HG02623 (cell line): ENCODE data around the gene ADGRL3.
"Not testable (repeated sequence)": the region's sequence is repeated elsewhere in the genome, so short reads cannot be mapped to it uniquely, and the experiment has no call there.

Source experiments
- ATAC-seq: cut with Tn5 transposase; IDR thresholded peaks from one replicate; pipeline ENCODE4 v1.9.1; 2021; ENCODE audit warnings: moderate library complexity; ENCODE audit not compliant: unreplicated experiment

Gene ADGRL3

DNA sequence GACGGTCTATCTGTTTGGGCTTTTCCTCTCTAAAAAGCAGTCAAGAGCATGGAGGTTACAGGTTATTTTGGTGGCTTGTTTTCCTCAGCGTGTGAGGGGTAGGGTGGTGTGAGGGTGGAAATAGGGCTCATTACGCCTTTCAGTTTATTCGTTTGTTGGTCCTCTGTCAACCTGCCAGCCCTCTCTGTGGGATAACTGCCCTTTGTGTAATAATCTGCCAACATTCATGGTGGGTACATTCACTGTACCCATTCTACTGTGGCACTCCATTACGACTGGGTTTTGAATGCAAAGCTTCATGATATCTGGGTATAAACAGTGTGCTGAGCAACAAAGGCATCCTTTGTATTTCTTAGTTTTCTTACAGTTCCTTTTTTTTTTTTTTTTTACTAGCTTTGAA, 136.4 kb downstream of the ADGRL3 start:
- no peak for ATAC-seq

DNA sequence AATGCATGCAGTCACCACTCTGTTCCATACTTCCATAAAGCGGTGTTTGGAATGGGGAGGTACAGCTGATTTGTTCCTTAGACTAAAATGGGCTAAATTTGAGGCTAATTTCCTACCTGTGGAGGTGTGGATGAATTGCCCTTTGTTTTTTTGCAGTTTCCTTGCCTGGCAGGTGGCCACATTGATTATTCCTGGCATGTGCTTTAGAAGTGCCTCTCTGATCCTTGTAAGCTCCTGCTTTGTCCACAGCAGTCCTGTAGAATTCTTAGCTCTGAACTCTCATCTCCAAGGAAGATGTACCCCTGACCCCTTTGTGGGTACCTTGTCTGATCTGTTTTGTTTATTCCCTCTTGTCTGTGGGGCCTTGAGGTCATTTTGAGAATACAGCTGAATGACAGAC, 136.8 kb downstream of the ADGRL3 start:
- no peak for ATAC-seq

DNA sequence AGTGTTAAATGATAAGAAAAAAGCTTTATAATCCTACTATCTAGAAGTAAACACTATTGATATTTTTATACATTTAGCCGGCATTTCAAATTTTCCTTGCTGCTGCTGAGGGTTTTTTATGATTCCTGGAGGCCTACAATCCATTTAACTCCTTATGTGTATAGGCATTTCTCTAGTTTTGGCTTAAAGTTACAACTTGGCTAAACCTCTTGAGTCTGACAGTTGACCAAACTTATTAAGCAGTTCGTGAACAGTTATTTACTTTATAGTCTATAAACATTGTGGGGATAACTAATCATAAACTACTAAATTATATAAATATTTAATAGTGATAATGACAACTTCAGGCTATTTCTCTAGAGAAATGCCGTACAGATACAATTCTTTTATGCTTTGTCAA, 141.9 kb downstream of the ADGRL3 start:
- ATAC-seq = no peak

DNA sequence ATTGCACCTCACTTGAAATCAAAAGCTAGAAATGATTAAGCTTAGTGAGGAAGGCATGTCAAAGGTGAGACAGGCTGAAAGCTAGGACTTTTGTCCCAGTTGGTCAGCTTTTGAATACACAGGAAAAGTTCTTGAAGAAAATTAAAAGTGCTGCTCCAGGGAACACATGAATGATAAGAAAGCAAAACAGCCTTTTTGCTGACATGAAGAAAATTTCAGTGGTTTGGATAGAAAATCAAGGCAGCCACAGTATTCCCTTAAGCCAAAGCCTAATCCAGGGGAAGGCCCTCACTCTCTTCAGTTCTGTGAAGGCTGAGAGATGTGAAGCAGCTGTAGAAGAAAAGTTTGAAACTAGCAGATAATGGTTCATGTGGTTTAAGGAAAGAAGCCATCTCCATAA, 150.8 kb downstream of the ADGRL3 start:
- ATAC-seq = no peak

DNA sequence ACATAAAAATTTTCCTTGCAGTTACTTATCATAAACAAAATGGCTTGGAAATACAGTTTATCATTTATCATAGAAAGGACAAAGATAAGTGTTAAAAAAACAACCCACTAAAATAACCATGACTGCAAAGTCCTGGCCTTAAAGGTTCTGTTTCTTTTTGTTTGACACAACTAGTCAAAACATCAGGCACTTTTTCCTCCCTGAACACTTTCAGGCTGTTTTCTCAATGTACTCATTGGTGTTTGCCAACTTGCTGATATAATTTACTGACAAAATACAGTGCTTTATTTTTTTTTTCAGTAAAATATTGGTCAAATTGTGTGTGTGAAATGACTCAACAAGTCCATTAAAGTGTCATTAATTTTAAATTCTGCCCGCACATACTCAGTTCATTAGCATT, 156.6 kb downstream of the ADGRL3 start:
- no peak for ATAC-seq

DNA sequence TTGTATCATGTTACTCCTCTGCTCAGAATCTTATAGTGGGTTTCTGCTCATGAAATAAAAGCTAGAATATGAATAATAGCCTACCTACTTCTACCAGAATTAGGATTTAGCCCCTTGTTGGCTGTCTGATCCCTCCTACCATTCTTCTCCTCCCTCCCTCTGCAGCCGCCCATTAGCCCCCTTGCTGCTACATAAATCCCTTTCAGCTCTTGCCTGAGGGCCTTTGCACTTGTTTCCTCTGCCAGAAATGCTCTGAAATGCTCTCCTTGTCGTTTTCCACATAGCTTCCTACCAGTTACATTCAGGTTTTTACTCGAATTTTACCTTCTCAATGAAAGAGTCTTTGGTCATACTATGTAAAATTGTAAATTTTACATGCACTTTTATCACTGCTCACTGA, 159.2 kb downstream of the ADGRL3 start:
- ATAC-seq = no peak

DNA sequence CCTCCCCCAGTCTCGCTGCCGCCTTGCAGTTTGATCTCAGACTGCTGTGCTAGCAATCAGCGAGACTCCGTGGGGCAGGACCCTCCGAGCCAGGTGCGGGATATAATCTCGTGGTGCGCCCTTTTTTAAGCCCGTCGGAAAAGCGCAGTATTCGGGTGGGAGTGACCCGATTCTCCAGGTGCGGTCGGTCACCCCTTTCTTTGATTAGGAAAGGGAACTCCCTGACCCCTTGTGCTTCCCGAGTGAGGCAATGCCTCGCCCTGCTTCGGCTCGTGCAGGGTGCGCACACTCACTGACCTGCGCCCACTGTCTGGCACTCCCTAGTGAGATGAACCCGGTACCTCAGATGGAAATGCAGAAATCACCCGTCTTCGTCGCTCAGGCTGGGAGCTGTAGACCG, 172.7 kb downstream of the ADGRL3 start:
- ATAC-seq = not testable (repeated sequence)

DNA sequence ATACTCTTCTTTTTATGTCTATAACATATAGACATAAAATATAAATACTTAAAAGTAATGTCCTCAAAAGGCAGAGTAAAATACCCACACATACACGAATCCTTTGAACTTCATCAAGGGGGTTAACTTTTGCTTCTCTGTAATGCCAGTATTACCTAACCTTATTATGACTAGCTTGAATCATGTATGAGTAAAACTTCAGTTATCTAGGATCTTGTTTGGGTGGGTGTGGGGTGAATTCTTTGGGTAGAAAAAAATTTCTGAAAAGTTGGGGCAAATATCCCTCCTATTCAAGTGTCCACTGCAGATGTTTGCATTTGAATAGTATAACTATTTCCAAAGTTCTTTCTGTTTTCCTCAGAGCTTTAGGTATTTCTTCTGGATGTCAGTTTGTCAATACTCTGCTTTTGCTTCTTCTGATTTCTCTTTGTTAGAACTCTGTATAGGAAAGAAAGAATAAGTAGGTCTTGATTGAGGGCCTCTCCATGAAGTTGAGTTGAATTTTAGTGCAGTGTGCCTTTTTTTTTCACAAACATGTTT, 173.8 kb downstream of the ADGRL3 start:
- no peak for ATAC-seq

DNA sequence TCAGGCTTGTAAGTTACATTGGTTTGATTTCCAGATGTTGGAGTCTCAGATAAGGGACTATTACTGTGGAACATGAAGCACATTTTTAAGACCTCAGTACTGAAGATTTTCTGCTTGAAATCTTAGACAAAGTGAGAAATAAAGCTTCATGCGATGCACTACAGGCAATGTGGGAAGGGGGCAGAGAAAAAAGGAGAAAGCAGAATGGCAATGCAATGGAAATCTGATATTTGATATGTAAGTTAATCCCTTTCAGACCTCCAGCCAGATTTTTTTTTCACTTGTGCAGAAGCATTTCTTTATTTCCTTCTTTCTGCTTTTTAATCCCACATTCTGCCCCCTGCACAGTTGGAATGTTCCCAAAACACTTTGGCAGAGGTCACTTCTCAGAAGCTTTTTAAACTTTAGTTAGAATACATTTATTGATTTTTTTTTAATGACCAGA, 174.3 kb downstream of the ADGRL3 start:
- no peak for ATAC-seq

DNA sequence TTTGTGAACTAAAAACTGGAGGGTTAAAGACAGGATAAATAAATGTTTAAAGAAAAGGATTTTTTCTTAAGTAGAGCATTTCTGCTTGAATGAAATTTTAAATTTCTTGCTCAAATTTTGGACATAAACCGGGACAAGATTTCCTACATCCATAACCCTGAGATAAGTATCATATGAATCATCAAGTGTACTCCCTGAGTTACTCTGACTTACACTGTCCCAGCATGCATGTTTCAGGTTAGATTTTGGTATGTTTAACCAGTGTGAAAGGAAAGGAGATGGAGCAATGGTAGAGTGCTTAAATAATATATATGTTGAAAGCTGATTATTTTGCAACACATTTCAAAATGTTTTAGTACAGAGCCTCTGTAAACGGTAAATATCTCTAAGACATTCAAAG, 175.2 kb downstream of the ADGRL3 start:
- no peak for ATAC-seq

DNA sequence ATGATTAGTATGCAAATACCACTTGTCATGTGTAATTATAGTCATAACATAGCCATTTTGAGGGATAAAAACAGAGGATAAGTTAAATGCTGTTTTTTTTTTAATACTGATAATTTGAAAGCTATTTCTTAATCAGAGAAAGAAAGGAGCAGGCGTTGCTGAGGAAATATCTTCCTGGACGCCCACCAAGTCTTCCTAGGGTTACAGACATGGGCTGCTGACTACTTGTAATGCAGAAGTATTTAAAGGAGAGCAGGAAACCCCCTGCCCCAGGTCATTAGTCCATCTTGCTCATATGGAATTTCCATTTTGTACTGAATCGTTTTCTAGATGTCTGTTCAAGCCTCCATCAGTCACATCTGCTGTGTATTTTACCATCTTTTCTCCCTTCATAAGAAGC, 176.2 kb downstream of the ADGRL3 start:
- no peak for ATAC-seq

DNA sequence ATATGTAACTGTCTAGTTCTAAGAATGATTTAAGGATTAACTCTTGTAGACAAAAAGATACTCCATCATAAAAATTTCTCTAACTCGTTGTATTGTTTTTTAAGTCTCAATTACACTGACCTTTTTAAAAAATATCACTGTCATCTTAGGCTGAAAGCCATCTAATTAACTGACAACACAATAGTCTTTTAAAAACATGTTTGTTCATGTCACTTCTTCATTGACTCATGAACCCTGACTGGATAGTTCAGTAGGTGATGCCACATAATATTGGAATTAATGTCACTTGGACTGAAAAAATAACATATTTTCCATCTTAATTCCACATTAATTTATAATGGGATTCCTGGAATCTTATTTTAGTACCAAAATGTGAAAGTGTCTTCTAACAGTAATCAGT, 179.3 kb downstream of the ADGRL3 start:
- no peak for ATAC-seq

DNA sequence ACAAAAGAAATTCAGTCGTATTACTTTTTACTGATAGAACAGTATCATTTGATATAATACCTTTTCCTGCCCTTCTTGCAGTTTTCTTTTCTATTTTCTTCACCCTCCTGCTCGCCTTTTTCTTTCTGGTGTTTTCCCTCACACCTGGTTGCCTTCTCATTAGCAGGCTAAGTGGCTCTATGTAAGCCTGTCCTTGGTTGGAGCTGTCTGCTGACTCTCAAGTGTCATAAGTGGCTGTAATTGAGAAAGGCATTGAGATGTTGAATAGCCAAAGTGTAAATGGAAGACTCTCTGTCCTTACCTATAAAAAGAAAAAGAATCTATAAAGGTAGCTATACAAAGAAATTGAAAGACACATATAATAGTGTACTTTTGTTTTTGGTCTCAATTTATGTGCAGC, 180.7 kb downstream of the ADGRL3 start:
- no peak for ATAC-seq

DNA sequence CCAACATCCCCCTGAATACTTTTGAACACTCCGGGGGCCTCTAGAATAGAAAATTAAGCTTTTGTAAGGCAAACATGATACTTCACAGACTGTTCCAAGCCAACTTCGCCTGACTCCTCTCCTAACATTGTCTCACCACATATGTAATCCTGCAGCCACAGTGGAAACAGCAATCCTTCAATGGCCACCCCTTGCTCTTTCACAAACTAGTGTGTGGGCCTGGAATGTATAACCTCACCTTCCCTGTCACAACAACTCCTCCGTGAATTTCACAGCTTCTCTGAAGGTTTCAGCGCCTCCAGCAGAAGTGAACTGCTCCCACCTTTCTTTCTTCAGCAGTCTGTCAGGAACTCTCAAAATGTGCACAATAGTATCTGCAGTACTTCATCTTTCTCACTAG, 185.1 kb downstream of the ADGRL3 start:
- ATAC-seq = no peak

DNA sequence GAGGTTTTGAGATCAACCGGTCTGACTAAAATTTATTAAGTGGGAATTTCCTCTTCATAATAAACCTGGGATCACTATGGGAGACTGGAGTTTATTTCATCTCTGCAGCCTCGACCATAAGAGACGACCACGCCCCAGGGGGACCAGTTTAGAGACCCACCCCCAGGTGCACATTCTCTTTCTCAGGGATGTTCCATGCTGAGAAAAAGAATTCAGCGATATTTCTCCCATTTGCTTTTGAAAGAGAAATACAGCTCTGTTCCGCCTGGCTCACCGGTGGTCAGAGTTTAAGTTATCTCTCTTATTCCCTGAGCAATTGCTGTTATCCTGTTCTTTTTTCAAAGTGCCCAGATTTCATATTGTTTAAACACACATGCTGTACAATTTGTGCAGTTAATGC, 187.2 kb downstream of the ADGRL3 start:
- not testable (repeated sequence) for ATAC-seq

DNA sequence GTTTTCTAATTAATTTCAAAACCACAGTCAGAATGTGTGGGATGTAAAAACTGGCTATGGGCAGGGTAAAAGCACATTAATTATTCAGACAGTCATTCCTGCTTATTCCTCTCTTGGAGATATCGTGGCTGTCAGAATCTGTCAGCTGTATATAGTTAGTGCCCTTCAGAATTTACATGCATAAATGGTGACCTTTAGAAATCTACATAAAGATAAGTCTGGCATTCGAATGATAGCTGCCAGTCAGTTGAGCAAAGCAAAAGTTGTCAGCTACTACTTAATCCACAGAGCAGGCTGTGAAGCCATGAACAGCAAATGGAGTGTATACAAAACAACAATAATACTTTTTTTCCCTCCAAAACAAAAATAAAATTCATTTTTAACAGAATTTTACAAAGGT, 189.5 kb downstream of the ADGRL3 start:
- ATAC-seq = no peak

DNA sequence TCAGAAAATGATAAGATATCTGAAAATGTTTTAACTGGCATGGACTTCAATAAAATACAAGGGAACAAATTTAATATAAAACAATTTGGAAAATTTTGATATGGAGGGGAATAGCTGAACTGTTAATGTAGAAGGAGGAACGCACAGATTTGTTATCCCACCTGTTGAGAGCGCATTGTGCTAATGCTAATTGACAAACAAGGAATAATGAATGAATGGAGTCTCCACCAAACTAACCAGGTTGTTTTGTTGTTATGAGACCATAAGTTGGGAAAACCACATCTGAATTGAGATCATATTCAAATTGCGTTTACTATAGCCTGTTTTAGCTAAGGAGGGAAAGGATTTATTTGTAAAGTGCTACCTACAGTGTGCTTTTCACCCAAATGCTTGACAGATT, 195.6 kb downstream of the ADGRL3 start:
- no peak for ATAC-seq

DNA sequence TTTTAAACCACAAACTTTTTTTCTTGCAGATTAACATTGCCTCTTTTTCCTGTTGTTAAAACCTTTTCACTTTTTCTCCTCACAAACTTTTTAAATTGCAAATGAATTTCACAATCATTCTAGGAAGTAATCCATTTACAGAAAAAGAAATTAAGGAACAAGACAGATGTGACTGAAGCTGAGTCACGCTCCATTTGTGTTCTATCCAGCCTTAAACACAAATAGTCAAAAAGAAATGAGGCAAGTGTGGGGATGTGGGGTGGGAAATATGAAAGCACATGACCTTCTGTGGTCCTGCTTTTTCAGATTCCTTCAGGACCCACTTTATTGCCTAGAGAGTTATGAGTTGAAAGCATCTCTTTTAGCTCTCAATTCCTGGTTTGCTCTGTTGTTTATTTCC, 197.0 kb downstream of the ADGRL3 start:
- ATAC-seq = no peak

DNA sequence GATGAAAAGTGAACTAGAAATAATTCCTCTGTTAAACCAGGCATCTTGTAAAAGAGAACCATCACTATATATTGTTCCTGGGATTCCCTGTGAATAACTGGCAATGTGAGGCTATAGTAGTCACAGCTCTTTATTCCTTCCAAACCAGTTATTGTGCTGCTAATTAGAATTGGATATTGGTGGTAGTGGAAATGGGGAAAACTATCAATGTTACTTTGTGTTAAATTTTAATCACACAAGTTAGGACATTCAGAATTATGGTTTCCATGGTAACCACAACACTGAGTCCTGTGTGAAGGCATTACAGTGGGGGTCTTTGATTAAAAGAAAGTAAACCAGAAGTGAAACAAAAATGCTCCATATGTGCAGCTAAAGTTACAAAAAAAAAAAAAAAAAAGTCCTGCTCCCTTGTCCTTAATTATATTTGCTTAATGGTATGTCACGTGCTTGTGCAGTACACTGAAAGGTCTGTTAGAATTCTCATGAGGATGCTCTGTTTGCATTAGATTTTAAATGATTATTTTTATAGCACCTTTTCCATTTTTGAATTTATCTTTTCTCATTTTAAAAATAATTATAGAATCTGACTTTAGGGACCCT, 200.4 kb downstream of the ADGRL3 start:
- no peak for ATAC-seq

DNA sequence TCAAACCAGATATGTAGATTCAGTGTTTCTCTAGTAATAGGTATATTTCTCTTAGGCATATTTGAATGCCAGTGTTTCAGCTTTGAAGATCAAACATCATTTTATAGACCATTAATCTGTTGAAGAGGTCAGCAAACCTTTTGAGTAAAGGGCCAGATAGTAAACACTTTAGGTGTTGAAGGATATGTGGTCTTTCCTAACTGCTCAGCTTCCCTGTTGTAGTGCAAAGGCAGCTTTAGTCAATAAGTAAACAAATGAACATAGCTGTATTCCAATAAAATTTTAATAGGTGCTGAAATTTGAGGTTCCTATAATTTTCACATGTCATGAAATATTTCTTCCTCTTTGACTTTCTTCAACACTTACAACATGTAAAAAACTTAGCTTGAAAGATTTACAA, 201.6 kb downstream of the ADGRL3 start:
- no peak for ATAC-seq

DNA sequence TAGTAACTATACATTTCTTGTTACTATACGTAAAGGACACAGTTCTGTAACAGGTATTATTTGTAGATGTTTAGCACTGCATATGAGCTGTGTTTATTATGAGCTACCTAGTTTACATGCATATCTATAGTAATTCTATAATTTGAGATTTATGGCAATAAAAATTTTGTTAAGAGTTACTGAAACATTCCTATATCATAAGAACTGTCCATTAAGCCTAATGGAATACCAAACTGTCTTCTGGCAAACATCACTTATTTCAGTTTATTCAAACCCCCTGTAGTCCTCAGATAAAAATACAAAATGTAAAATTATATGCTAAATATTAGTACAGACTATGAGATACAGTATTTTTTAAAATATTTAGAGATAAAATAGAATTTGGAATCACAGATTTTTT, 205.2 kb downstream of the ADGRL3 start:
- no peak for ATAC-seq

DNA sequence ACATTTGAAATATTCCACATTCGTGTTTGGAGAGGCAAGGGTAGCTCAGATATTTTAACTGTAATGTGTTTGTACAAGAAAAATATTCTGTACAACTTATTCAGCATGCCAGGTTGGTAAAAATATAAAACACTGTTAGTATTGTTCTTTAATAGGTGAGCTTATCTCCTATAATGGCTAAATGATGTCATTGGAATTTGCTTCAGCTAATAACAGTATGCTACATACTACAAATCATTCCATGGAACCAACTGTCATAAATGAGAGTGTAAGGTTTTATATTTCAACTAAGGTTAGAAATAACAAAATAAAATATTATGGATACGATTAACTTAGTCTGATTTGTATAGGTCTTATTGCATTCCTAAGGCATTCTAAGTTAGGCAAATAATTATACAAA, 206.6 kb downstream of the ADGRL3 start:
- no peak for ATAC-seq
